Panc1 (cell line): ENCODE data around the gene UQCC5.

Source experiments
- POLR2AphosphoS5 ChIP-seq: IDR thresholded peaks from 2 replicates; pipeline ENCODE4 v1.6.1; 2012; ENCODE audit warnings: mild to moderate bottlenecking, low read depth, low read length, moderate library complexity
- REST ChIP-seq, 2 experiments: IDR thresholded peaks; 2 replicates each; pipeline ENCODE4 v1.6.1; 2011 to 2012; ENCODE audit warnings: low read depth in 2 of 2, control low read depth in 1 of 2, low read length in 1 of 2, mild to moderate bottlenecking in 1 of 2, moderate library complexity in 1 of 2; ENCODE audit not compliant: insufficient read depth in 1 of 2
- TCF7L2 ChIP-seq: IDR thresholded peaks from 2 replicates; pipeline ENCODE4 v1.6.1; 2011; ENCODE audit warnings: mild to moderate bottlenecking, low read depth, low read length, inconsistent platforms
- TF ChIP-seq, protein P1 (sequence below): fragments of 450-650 bp; IDR thresholded peaks from 2 replicates; pipeline ENCODE4 v1.5.1; 2017; ENCODE audit warnings: mild to moderate bottlenecking

DNA sequence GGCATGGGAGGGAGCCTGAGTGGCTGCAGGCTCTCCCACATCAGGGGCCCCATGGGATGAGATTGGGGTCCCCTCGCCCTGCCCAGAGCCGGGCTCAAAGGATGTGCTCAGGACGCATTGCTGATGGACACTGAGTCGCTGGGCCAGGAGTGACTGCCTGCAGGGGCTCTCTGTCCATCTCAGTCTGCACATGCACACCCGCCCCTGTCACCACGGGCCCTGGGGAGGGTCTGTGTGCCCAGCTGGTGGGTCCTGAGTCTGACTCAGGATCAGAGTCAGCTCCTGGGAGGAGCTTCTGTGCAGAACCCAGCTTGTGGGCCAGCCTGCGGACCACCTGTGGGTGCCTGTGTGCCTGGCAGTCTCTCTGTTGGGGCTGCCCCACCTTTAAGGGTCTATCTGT is 23.1 kb upstream of the UQCC5 start:
- TF ChIP-seq, protein P1, sequence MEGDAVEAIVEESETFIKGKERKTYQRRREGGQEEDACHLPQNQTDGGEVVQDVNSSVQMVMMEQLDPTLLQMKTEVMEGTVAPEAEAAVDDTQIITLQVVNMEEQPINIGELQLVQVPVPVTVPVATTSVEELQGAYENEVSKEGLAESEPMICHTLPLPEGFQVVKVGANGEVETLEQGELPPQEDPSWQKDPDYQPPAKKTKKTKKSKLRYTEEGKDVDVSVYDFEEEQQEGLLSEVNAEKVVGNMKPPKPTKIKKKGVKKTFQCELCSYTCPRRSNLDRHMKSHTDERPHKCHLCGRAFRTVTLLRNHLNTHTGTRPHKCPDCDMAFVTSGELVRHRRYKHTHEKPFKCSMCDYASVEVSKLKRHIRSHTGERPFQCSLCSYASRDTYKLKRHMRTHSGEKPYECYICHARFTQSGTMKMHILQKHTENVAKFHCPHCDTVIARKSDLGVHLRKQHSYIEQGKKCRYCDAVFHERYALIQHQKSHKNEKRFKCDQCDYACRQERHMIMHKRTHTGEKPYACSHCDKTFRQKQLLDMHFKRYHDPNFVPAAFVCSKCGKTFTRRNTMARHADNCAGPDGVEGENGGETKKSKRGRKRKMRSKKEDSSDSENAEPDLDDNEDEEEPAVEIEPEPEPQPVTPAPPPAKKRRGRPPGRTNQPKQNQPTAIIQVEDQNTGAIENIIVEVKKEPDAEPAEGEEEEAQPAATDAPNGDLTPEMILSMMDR = no peak
- TF ChIP-seq REST (IDR thresholded peaks at IDR 0.05; ENCODE audit: insufficient read depth in 1 of 2, low read depth in 2 of 2, low read length in 1 of 2) (no peak), POLR2AphosphoS5 (no peak), TCF7L2 (no peak)
